ENCODE results near the gene BHLHA15. TPM values are rescaled to one million over a fixed set of nuclear protein-coding genes. Genes with fewer than 3 reads are reported as not detected.
A peak's percentile ranks its signal among the peaks of the same experiment; 100 is the strongest.

BHLHA15 gene
- total and polyA plus RNA-seq, 12 donors = 0.57 to 3.6 (median 1.6) TPM; not detected in 8

DNA sequence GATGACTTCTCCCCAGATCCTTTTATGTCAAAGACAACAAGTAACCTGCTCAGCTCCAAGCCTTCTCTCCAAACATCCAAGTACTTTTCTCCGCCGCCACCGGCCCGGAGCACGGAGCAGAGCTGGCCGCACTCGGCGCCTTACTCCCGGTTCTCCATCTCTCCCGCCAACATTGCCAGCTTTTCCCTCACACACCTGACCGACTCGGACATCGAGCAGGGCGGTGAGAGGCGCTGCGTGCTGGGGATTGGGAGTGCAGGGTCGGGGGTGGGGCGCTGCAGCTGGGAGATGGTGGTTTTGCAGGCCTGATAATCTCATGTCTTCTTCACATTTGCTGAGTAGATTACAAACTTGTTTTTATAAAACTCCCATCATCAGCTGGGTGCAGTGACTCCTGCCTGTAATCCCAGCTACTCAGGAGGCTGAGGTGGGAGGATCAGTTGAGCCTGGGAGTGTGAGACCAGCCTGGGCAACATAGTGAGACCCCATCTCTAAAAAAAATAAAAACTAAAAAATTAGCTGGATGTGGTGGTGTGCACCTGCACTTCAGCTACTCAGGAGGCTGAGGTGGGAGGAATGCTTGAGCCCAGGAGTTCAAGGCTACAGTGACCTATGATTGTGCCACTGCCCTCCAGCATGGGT lies 7.2 kb upstream of the BHLHA15 start:
- Histone ChIP-seq H3K27me3 (no peaks in the 10 kb centered on the region), H3K27ac (no peak overlapping the region), H3K4me3 (no peak overlapping the region), H3K9me3 (replicated peaks in 1 of 3) (no peaks in the 10 kb centered on the region), H3K36me3 (replicated peaks in 1 of 2) (peaks cover 0 to 26% of the 10 kb centered on the region in 2 donors), H3K4me1 (replicated peaks in 1 of 2) (peaks cover 0 to 6% of the 10 kb centered on the region in 2 donors)
- no peak for DNase-seq
- intact Hi-C loops (cut with DNase I) = no loop called here
- TF ChIP-seq, protein P1, sequence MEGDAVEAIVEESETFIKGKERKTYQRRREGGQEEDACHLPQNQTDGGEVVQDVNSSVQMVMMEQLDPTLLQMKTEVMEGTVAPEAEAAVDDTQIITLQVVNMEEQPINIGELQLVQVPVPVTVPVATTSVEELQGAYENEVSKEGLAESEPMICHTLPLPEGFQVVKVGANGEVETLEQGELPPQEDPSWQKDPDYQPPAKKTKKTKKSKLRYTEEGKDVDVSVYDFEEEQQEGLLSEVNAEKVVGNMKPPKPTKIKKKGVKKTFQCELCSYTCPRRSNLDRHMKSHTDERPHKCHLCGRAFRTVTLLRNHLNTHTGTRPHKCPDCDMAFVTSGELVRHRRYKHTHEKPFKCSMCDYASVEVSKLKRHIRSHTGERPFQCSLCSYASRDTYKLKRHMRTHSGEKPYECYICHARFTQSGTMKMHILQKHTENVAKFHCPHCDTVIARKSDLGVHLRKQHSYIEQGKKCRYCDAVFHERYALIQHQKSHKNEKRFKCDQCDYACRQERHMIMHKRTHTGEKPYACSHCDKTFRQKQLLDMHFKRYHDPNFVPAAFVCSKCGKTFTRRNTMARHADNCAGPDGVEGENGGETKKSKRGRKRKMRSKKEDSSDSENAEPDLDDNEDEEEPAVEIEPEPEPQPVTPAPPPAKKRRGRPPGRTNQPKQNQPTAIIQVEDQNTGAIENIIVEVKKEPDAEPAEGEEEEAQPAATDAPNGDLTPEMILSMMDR (IDR thresholded peaks at IDR 0.05) = no peak
- no peak for TF ChIP-seq POLR2A (IDR thresholded peaks at IDR 0.05)
- 97 to 99% (median 98%) methylated on average over 18 of the region's 18 CpGs for WGBS, 4 donors

DNA sequence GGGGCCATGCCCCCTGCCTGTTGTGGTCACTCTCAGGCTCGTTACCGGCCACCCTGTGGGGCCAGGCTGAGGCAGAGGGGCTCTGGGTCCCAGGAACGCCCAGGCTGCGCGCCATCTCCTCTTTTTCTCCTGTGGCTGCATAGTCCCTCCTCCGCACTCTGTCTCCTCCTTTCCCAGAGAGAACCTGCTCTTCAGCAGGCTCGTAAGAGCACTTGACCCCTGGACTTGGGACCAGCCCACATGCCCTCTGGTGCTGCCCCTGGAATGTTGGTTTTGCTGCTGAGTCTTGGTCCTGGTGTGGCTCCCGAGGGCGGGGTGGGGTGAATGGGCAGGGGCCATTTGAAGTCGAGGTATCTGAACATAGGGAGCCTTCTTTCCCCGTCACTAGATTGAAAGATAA lies 6.6 kb upstream of the BHLHA15 start:
- Histone ChIP-seq H3K27me3 (no peaks in the 10 kb centered on the region), H3K4me3 (no peak overlapping the region), H3K36me3 (replicated peaks in 1 of 2) (peaks cover 0 to 26% of the 10 kb centered on the region in 2 donors), H3K9me3 (replicated peaks in 1 of 3) (no peaks in the 10 kb centered on the region), H3K4me1 (replicated peaks in 1 of 2) (peaks cover 0 to 6% of the 10 kb centered on the region in 2 donors), H3K27ac (no peak overlapping the region)
- TF ChIP-seq POLR2A (IDR thresholded peaks at IDR 0.05) = no peak
- TF ChIP-seq, protein P1 (IDR thresholded peaks at IDR 0.05) = no peak
- WGBS, 4 donors = 93 to 98% (median 96%) methylated on average over 11 of the region's 11 CpGs
- peak in 1 of 7 donors; percentile 33 for DNase-seq
- intact Hi-C loops (cut with DNase I) = no loop called here

DNA sequence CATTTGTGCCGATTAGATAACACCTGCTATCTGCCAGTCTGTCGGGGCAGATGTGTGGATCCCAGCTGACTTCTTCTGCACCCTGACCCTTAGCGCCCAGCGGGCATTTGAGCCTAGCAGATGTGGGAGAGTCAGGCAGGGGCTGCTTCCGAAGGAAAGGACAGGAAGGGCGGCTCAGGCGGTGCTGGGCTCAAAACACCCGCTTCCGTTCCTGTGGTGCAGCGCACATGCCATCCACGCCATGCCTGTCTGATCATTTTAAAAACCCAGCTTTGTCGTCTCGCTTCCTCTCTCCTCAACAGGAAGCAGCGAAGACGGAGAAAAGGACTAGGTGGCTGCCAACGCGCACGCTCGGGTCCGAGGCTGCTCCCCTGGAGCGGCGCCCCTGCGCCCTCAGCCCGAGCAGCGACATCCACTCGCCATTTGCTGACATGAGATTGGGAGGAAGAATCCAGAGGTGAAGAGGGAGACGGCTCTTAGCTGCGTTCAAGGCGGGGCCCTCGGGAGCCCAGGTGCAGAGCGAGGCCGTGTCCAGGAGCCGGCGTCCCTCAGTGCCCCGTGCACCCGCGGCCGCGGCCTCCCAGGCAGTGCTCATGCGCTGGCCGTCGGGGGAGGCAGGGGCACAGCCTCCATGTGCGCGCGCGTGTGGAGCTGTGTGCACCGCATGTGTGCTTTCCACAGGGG lies 5.9 kb upstream of the BHLHA15 start:
- DNase-seq = peak in 1 of 7 donors; percentile 37
- Histone ChIP-seq H3K4me3 (no peak overlapping the region), H3K27me3 (no peaks in the 10 kb centered on the region), H3K27ac (no peak overlapping the region), H3K9me3 (replicated peaks in 1 of 3) (no peaks in the 10 kb centered on the region), H3K36me3 (replicated peaks in 1 of 2) (peaks cover 0 to 26% of the 10 kb centered on the region in 2 donors), H3K4me1 (replicated peaks in 1 of 2) (peaks cover 0 to 6% of the 10 kb centered on the region in 2 donors)
- no peak for TF ChIP-seq POLR2A (IDR thresholded peaks at IDR 0.05)
- TF ChIP-seq, protein P1 (IDR thresholded peaks at IDR 0.05) = no peak
- WGBS, 4 donors = 95 to 97% (median 97%) methylated on average over 34 to 47 of the region's 47 CpGs
- intact Hi-C loops (cut with DNase I) = no loop called here

DNA sequence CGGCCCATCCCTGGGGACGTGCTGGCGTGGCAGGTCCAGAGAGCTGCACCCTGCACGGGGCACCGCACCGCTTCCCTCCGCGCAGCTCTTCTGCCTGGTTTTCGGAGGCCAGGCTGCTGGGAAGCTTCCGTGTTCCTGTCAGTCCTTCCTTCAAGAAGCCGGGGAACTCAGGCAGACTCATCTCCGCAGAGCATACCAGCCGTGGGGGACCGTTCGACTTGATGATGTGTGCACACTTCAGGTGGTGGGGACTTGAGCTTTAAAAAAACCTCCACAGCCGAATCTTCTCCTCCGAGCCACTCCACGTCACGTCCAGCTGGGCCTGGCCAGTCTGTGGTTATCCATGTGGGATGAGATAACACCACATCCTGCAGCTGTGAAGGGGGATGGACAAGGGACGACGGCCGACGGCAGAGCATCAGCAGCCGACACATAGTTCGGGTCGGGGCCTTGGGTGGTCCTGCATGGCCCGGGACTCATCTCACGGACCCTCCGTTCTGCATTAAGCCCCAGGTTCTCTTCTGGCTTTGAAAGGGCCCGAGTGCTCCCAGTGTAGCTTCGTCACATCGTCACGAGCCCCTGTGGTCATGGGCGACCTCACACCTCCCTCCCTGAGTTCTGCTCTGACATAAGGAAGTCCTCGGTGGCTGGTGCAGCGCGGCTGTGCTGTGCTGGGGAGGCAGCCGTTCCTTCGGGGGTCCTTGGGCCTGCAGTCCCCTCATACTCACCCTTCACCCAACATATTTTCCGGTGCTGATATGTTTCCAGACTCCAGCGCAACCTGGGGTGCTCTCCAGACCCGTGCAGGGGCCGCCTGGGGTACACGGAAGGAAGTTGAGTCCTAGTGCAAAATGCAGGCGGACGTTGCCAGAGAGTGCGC lies 4.5 kb upstream of the BHLHA15 start:
- DNase-seq = peak in 3 of 7 donors; percentile 8 to 47 (median 16)
- H3K4me3 ChIP-seq = no peak overlapping the region
- no peaks in the 10 kb centered on the region for H3K27me3 ChIP-seq
- H3K27ac ChIP-seq = no peak overlapping the region
- H3K9me3 ChIP-seq (replicated peaks in 1 of 3) = no peaks in the 10 kb centered on the region
- TF ChIP-seq POLR2A (IDR thresholded peaks at IDR 0.05) = no peak
- TF ChIP-seq, protein P1 (IDR thresholded peaks at IDR 0.05) = no peak
- peaks cover 0 to 6% of the 10 kb centered on the region in 2 donors for H3K4me1 ChIP-seq (replicated peaks in 1 of 2)
- peaks cover 0 to 26% of the 10 kb centered on the region in 2 donors for H3K36me3 ChIP-seq (replicated peaks in 1 of 2)
- 94 to 97% (median 95%) methylated on average over 27 to 47 of the region's 47 CpGs for WGBS, 4 donors
- intact Hi-C loops (cut with DNase I) = no loop called here
